Measurements from ENCODE around the gene C16orf92. TPM values are rescaled to one million over a fixed set of nuclear protein-coding genes. Genes with fewer than 3 reads are reported as not detected.

The C16orf92 gene
- total and polyA plus RNA-seq, 2 experiments from 2014 or later, result 0.34 TPM; not detected in 1

GRCh38 chr16:29990883-29991570, 32.0 kb upstream of the C16orf92 start:
- Histone ChIP-seq H3K27me3 (ENCODE audit: insufficient read depth) (no peaks in the 10 kb centered on the region), H3K27ac (ENCODE audit: low read depth) (no peak overlapping the region), H3K4me2 (no peak overlapping the region), H3K79me2 (replicated peaks; ENCODE audit: insufficient read depth) (no peaks in the 10 kb centered on the region), H4K20me1 (replicated peaks; ENCODE audit: insufficient read depth) (no peaks in the 10 kb centered on the region; the same call in 1 of the 2 replicates), H3F3A (replicated peaks; ENCODE audit: low read depth) (peaks cover 11% of the 10 kb centered on the region), H3K4me3 (no peak overlapping the region), H3K36me3 (ENCODE audit: insufficient read depth) (peaks cover 4% of the 10 kb centered on the region; the same call in 1 of the 2 replicates), H2AFZ (no peak overlapping the region), H3K9me2 (ENCODE audit: insufficient read depth) (no peaks in the 10 kb centered on the region), H3K4me1 (ENCODE audit: insufficient read depth) (peaks cover 7% of the 10 kb centered on the region; the same call in 1 of the 2 replicates)
- Mint-ChIP-seq H3K4me1 (peaks cover 10% of the 10 kb centered on the region), H3K9me3 (no peaks in the 10 kb centered on the region; the same call in 2 of the 3 replicates), H3K27me3 (ENCODE audit: insufficient read depth, low read depth, poor library complexity) (peaks cover 13% of the 10 kb centered on the region), H3K27ac (no peak overlapping the region), H3K36me3 (ENCODE audit: low read depth) (peaks cover 48% of the 10 kb centered on the region), H3K4me3 (no peak overlapping the region)
- DNase-seq (ENCODE audit: low spot score) (no peak), ATAC-seq (no peak)
- no peak for TF ChIP-seq ZNF114 (CRISPR knock-in tag; IDR thresholded peaks at IDR 0.05)

GRCh38 chr16:29991571-29991904, 31.5 kb upstream of the C16orf92 start:
- H3K36me3 ChIP-seq (ENCODE audit: insufficient read depth), result peaks cover 4% of the 10 kb centered on the region; the same call in 1 of the 2 replicates
- DNase-seq (ENCODE audit: low spot score), result no peak
- TF ChIP-seq STAT1 (IDR thresholded peaks at IDR 0.05; ENCODE audit: unreplicated experiment) (no peak), ZNF331 (CRISPR knock-in tag; IDR thresholded peaks at IDR 0.05; ENCODE audit: low read depth) (no peak), EZH2phosphoT487 (IDR thresholded peaks at IDR 0.05; ENCODE audit: unreplicated experiment) (no peak), JUNB (IDR thresholded peaks at IDR 0.05; ENCODE audit: unreplicated experiment) (no peak), NANOG (IDR thresholded peaks at IDR 0.05; ENCODE audit: borderline replicate concordance) (no peak), ZNF462 (CRISPR knock-in tag; IDR thresholded peaks at IDR 0.05) (no peak), CTCF (conservative IDR thresholded peaks at IDR 0.05; ENCODE audit: low read depth in 2 of 2) (no peak), POLR2AphosphoS5 (IDR thresholded peaks at IDR 0.05; ENCODE audit: low read depth) (no peak), CREB1 (CRISPR knock-in tag; IDR thresholded peaks at IDR 0.05; ENCODE audit: low read depth) (no peak), ETS1 (IDR thresholded peaks at IDR 0.05) (no peak), ZNF114 (CRISPR knock-in tag; IDR thresholded peaks at IDR 0.05) (no peak), EZH2 (IDR thresholded peaks at IDR 0.05; ENCODE audit: low read depth, unreplicated experiment) (no peak)

More at GRCh38 chr16:29991571-29991904, 31.5 kb upstream of the C16orf92 start:
- Histone ChIP-seq H3K9me2 (ENCODE audit: insufficient read depth) (no peaks in the 10 kb centered on the region), H3F3A (replicated peaks; ENCODE audit: low read depth) (peaks cover 11% of the 10 kb centered on the region), H3K4me2 (no peak overlapping the region), H3K27ac (ENCODE audit: low read depth) (no peak overlapping the region), H2AFZ (no peak overlapping the region), H4K20me1 (replicated peaks; ENCODE audit: insufficient read depth) (no peaks in the 10 kb centered on the region; the same call in 1 of the 2 replicates), H3K79me2 (replicated peaks; ENCODE audit: insufficient read depth) (no peaks in the 10 kb centered on the region; the same call in 1 of the 2 replicates), H3K4me3 (no peak overlapping the region), H3K4me1 (ENCODE audit: insufficient read depth) (peaks cover 7% of the 10 kb centered on the region; the same call in 1 of the 2 replicates), H3K27me3 (ENCODE audit: insufficient read depth) (no peaks in the 10 kb centered on the region)
- H3K27ac Mint-ChIP-seq, result no peak overlapping the region
- H3K27me3 Mint-ChIP-seq (ENCODE audit: insufficient read depth, low read depth, poor library complexity), result peaks cover 13% of the 10 kb centered on the region
- peaks cover 43% of the 10 kb centered on the region; the same call in 2 of the 3 replicates for H3K36me3 Mint-ChIP-seq (ENCODE audit: low read depth)
- no peak for ATAC-seq
- H3K4me3 Mint-ChIP-seq, result no peak overlapping the region
- H3K4me1 Mint-ChIP-seq, result peaks cover 11% of the 10 kb centered on the region
- peaks cover 2% of the 10 kb centered on the region; the same call in 2 of the 3 replicates for H3K9me3 Mint-ChIP-seq
